IMR-90 (cell line): ENCODE data around the gene GNA14.

Source experiments
- CHD1 ChIP-seq: IDR thresholded peaks from 2 replicates; pipeline ENCODE4 v1.6.1; 2012; ENCODE audit warnings: low read depth, low read length, improper control_type of control experiment
- CTCF ChIP-seq: conservative IDR thresholded peaks from 2 replicates; pipeline ENCODE4 v1.5.1; 2012; ENCODE audit warnings: mild to moderate bottlenecking, low read depth, low read length, improper control_type of control experiment
- MAFK ChIP-seq: IDR thresholded peaks from 2 replicates; pipeline ENCODE4 v1.6.1; 2012; ENCODE audit warnings: low read depth, low read length, improper control_type of control experiment
- NFE2L2 ChIP-seq: fragments of 150-350 bp; IDR thresholded peaks from 2 replicates; pipeline ENCODE4 v1.6.1; 2016; ENCODE audit warnings: low read depth, mild to moderate bottlenecking, low read length
- POLR2A ChIP-seq: IDR thresholded peaks from 2 replicates; pipeline ENCODE4 v1.6.1; 2012; ENCODE audit warnings: mild to moderate bottlenecking, low read depth, low read length
- RFX5 ChIP-seq: IDR thresholded peaks from 2 replicates; pipeline ENCODE4 v1.8.0; 2012; ENCODE audit warnings: low read depth, mild to moderate bottlenecking, low read length, moderate library complexity
- SMC3 ChIP-seq: fragments of 150-350 bp; IDR thresholded peaks from 2 replicates; pipeline ENCODE4 v1.6.1; 2016; ENCODE audit warnings: low read depth, mild to moderate bottlenecking, antibody characterized with exemption, low read length, moderate library complexity

GRCh38 chr9:77518688-77519087 is 129.4 kb downstream of the GNA14 start:
- TF ChIP-seq CTCF: no peak
- no peak for TF ChIP-seq RFX5
- no peak for TF ChIP-seq POLR2A
- TF ChIP-seq MAFK: no peak
- TF ChIP-seq NFE2L2: no peak
- TF ChIP-seq CHD1: no peak
- TF ChIP-seq SMC3: no peak
